ENCODE data around the gene DYSF. TPM values are rescaled to one million over a fixed set of nuclear protein-coding genes. Genes with fewer than 3 reads are reported as not detected.
A peak's percentile ranks its signal among the peaks of the same experiment; 100 is the strongest.

DYSF gene
- total RNA-seq, 1 donor from 2014 or later, result 4.2 TPM

GRCh38 chr2:71706836-71707235 is 253.5 kb downstream of the DYSF start:
- Mint-ChIP-seq H3K27me3 (peaks cover 20% of the 10 kb centered on the region), H3K4me1 (ENCODE audit: unreplicated experiment) (peaks cover 35% of the 10 kb centered on the region), H3K9me3 (no peaks in the 10 kb centered on the region), H3K36me3 (no peaks in the 10 kb centered on the region), H3K4me3 (no peak overlapping the region), H3K27ac (no peak overlapping the region)
- no peak for TF ChIP-seq CTCF (conservative IDR thresholded peaks at IDR 0.05)
- no peak for DNase-seq (ENCODE audit: extremely low spot score, unreplicated experiment)

- H3K4me1 Mint-ChIP-seq (ENCODE audit: unreplicated experiment), result peaks cover 18% of the 10 kb centered on the region
- DNase-seq (ENCODE audit: extremely low spot score, unreplicated experiment), result no peak
- peaks cover 7% of the 10 kb centered on the region for H3K27me3 Mint-ChIP-seq
- no peak for TF ChIP-seq CTCF (conservative IDR thresholded peaks at IDR 0.05)
- H3K4me3 Mint-ChIP-seq, result no peak overlapping the region
- H3K36me3 Mint-ChIP-seq, result no peaks in the 10 kb centered on the region
- no peak overlapping the region for H3K27ac Mint-ChIP-seq
- H3K9me3 Mint-ChIP-seq, result no peaks in the 10 kb centered on the region
Observed at GRCh38 chr2:71710367-71711132, 257.2 kb downstream of the DYSF start.

GRCh38 chr2:71711133-71711855 is 257.9 kb downstream of the DYSF start:
- TF ChIP-seq CTCF (conservative IDR thresholded peaks at IDR 0.05), result no peak
- Mint-ChIP-seq H3K9me3 (no peaks in the 10 kb centered on the region), H3K27me3 (peaks cover 7% of the 10 kb centered on the region), H3K4me1 (ENCODE audit: unreplicated experiment) (peaks cover 18% of the 10 kb centered on the region), H3K4me3 (peak overlapping the region; percentile 37), H3K27ac (no peak overlapping the region), H3K36me3 (no peaks in the 10 kb centered on the region)
- no peak for DNase-seq (ENCODE audit: extremely low spot score, unreplicated experiment)

- Mint-ChIP-seq H3K36me3 (no peaks in the 10 kb centered on the region), H3K4me1 (ENCODE audit: unreplicated experiment) (peaks cover 15% of the 10 kb centered on the region), H3K27me3 (peaks cover 4% of the 10 kb centered on the region), H3K4me3 (no peak overlapping the region), H3K27ac (no peak overlapping the region), H3K9me3 (no peaks in the 10 kb centered on the region)
- no peak for TF ChIP-seq CTCF (conservative IDR thresholded peaks at IDR 0.05)
- no peak for DNase-seq (ENCODE audit: extremely low spot score, unreplicated experiment)
Observed at GRCh38 chr2:71712158-71712818, 258.9 kb downstream of the DYSF start.

GRCh38 chr2:71713581-71714580 is 260.5 kb downstream of the DYSF start:
- no peak overlapping the region for H3K27ac Mint-ChIP-seq
- no peak for DNase-seq (ENCODE audit: extremely low spot score, unreplicated experiment)
- peaks cover 13% of the 10 kb centered on the region for H3K4me1 Mint-ChIP-seq (ENCODE audit: unreplicated experiment)

More at GRCh38 chr2:71713581-71714580, 260.5 kb downstream of the DYSF start:
- H3K27me3 Mint-ChIP-seq, result no peaks in the 10 kb centered on the region
- H3K36me3 Mint-ChIP-seq, result no peaks in the 10 kb centered on the region
- H3K4me3 Mint-ChIP-seq, result no peak overlapping the region
- TF ChIP-seq CTCF (conservative IDR thresholded peaks at IDR 0.05), result no peak
- H3K9me3 Mint-ChIP-seq, result no peaks in the 10 kb centered on the region

Measured in type B pancreatic cell (in vitro differentiated cells).